ENCODE results near the gene CATSPERD. TPM values are rescaled to one million over a fixed set of nuclear protein-coding genes. Genes with fewer than 3 reads are reported as not detected.

CATSPERD gene
- total RNA-seq, 4 donors from 2014 or later: not detected

DNA sequence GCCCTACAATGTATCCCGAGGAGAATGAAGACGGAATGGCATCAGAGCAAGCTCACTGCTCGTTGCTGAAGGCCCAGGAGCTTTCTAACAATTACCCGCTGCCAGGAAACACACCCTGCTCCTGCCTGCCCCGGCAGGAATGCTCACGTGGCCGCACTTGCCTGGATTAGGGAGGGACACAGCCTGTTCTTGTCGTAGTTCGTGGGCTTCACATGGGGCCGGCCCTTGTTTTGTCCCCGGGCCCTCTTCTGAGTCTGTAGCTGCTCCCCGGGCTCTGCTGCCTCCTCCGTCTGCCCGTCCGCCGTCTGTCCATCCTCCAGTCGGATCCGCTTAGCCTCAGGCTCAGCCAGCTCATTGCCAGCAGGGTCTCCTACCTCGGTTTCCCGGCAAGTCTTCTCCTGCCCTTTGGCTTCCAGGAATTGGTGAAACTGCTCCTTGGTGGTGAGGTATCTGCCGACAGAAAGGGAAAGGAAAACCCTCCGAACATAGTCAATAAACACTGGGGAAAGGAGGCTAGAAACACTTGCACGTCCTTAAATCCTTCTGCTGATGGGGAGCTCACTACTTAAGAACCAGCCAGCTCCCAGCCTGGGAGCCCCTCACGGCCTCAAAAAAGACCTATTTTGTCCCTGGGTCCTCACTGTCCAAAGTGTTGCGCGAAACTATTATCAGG lies 69.6 kb downstream of the CATSPERD start:
- DNase-seq: no peak
- intact Hi-C loops (cut with DNase I): loop anchor here (5.0 kb wide), 1 partner anchor 112 kb away; the partner anchor contains the start of genes NDUFA11 and VMAC

DNA sequence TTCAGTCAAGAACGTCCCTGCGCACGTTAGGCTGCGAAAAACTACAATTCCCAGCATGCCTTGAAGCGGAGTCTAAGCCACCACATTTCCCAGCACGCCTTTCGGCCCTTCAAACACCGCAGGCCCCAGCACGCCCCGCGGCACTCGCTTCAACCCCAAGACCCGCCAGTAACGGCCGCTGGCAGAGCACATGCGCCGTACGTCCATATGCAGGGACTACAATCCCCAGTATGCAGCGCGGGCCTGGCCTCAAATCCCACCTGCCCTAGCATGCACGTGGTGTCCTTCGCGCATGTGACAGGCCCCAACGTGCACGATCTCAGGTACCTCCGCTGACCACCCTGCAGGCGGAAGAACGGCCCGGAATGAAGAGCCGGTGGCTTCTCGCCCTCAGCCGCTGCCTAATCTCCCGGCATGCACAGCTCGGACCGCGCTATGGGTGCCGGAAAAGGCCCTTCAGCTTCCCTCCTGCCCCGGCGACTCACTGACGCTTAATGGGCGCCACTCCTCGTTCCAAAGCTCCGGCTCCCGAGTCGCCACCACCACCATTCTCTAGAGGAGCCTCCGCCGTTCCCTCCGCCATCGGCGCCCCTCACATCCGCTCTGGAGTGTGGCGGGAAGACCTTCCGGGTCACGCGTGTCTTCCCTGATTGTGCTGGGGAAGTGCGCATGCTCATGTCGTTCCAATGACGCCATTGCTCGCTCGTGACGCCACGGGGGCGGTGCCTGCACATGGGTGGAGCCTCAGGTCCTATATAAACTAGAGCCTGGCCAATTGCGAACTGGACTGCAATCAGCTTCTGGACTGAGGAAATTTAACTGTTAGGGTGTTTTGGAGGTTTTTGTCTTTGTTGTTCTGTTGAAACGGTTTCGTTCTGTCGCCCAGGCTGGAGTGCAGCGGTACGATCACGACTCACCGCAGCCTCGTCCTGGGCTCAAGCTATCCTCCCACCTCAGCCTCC lies 70.4 kb downstream of the CATSPERD start, which contains the start of gene DUS3L:
DUS3L (minus strand) TSS at position 605 of the 962 bp plus-strand sequence; CDS start at position 583, 22 bp downstream.
- WGBS, 2 donors: 20 to 26% methylated on average over 28 to 38 of the region's 72 CpGs
- Histone ChIP-seq H3K4me3 (replicated peaks in 1 of 3) (peak within 1 kb of the TSS; percentile 11 to 86 (median 44)), H3K4me1 (peaks cover 5 to 7% of the 10 kb centered on the region in 2 donors), H3K27ac (peak within 1 kb of the TSS; percentile 87 to 98 (median 95)), H3K27me3 (no peaks in the 10 kb centered on the region), H3K9me3 (no peaks in the 10 kb centered on the region), H3K36me3 (peaks cover 40 to 43% of the 10 kb centered on the region in 2 donors)
- TF ChIP-seq, protein P1, sequence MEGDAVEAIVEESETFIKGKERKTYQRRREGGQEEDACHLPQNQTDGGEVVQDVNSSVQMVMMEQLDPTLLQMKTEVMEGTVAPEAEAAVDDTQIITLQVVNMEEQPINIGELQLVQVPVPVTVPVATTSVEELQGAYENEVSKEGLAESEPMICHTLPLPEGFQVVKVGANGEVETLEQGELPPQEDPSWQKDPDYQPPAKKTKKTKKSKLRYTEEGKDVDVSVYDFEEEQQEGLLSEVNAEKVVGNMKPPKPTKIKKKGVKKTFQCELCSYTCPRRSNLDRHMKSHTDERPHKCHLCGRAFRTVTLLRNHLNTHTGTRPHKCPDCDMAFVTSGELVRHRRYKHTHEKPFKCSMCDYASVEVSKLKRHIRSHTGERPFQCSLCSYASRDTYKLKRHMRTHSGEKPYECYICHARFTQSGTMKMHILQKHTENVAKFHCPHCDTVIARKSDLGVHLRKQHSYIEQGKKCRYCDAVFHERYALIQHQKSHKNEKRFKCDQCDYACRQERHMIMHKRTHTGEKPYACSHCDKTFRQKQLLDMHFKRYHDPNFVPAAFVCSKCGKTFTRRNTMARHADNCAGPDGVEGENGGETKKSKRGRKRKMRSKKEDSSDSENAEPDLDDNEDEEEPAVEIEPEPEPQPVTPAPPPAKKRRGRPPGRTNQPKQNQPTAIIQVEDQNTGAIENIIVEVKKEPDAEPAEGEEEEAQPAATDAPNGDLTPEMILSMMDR (IDR thresholded peaks at IDR 0.05): no peak
- TF ChIP-seq POLR2A (IDR thresholded peaks at IDR 0.05): peak in 1 of 2 donors; percentile 58
- intact Hi-C loops (cut with DNase I): loop anchor here (5.0 kb wide), 1 partner anchor 111 kb away; the partner anchor contains the start of genes NDUFA11 and VMAC
- DNase-seq: peak; percentile 96 to 97

More for the DNA sequence above, 69.6 kb downstream of the CATSPERD start:
- H3K36me3 ChIP-seq: peaks cover 49 to 51% of the 10 kb centered on the region in 2 donors
- peak overlapping the region in 2 of 3 donors; percentile 95 to 98 for H3K27ac ChIP-seq
- peak overlapping the region in 1 of 3 donors; percentile 86 for H3K4me3 ChIP-seq (replicated peaks in 1 of 3)
- H3K9me3 ChIP-seq: no peaks in the 10 kb centered on the region
- no peaks in the 10 kb centered on the region for H3K27me3 ChIP-seq
- TF ChIP-seq POLR2A (IDR thresholded peaks at IDR 0.05): no peak
- TF ChIP-seq, protein P1 (IDR thresholded peaks at IDR 0.05): no peak
- H3K4me1 ChIP-seq: peaks cover 5 to 7% of the 10 kb centered on the region in 2 donors
- WGBS, 2 donors: 78 to 84% methylated on average over 22 to 26 of the region's 26 CpGs

DNA sequence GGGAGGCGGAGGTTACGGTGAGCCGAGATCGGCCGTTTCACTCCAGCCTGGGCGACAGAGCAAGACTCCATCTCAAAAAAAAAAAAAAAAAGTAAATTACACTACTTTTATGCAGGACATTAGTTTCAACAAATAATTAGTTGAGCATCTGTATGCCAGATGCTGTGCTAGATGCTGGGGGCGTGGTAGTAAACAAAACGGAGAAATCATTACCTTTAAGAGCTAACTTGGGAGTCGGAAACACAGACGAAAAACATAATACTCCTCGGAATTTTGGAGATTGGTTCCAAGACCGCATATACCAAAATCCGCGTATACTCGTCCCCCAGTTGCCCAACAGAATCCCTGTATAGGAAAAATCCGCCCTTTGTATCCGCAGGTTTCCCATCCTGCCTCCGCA lies 71.8 kb downstream of the CATSPERD start:
- Histone ChIP-seq H3K27me3 (no peaks in the 10 kb centered on the region), H3K4me3 (replicated peaks in 1 of 3) (no peak overlapping the region), H3K27ac (no peak overlapping the region), H3K9me3 (no peaks in the 10 kb centered on the region), H3K36me3 (peaks cover 27 to 29% of the 10 kb centered on the region in 2 donors), H3K4me1 (peaks cover 5 to 7% of the 10 kb centered on the region in 2 donors)
- no peak for DNase-seq
- TF ChIP-seq POLR2A (IDR thresholded peaks at IDR 0.05): no peak
- TF ChIP-seq, protein P1 (IDR thresholded peaks at IDR 0.05): no peak
- intact Hi-C loops (cut with DNase I): loop anchor here (5.0 kb wide), 1 partner anchor 110 kb away; the partner anchor contains the start of genes NDUFA11 and VMAC
- WGBS, 2 donors: 93 to 95% methylated on average over 18 of the region's 18 CpGs

DNA sequence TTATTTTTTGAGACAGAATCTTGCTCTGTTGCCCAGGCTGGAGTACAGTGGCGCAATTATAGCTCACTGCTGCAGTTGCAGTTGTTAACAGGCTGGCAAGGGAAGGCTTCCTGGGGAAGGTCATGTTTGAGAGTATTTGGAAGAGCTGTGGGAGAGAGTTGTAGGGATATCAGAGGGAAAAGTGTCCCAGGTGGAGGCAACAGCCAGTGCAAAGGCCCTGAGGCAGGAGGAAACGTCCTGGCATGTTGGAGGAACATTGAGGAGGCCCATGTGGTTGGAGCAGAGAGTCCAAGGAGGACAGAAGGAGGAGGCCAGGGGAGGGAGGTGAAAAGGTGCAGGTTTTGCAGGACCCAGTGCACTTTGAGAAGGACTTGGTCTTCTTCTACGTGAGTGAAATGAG lies 72.8 kb downstream of the CATSPERD start:
- Histone ChIP-seq H3K4me1 (peaks cover 5 to 7% of the 10 kb centered on the region in 2 donors), H3K9me3 (no peaks in the 10 kb centered on the region), H3K27ac (no peak overlapping the region), H3K36me3 (peaks cover 17 to 20% of the 10 kb centered on the region in 2 donors), H3K27me3 (no peaks in the 10 kb centered on the region), H3K4me3 (replicated peaks in 1 of 3) (no peak overlapping the region)
- TF ChIP-seq, protein P1 (IDR thresholded peaks at IDR 0.05): no peak
- no peak for TF ChIP-seq POLR2A (IDR thresholded peaks at IDR 0.05)
- intact Hi-C loops (cut with DNase I): loop anchor here (5.0 kb wide), 1 partner anchor 109 kb away; the partner anchor contains the start of genes NDUFA11 and VMAC
- DNase-seq: no peak
- WGBS, 2 donors: 85 to 91% methylated on average over 3 of the region's 3 CpGs
